NCI-H82 (cell line): ENCODE data around the gene ASPDH.

Source experiments
- DNase-seq: peaks from one replicate; lab custom pipeline; 2025; lab: John Stamatoyannopoulos, UW

Gene ASPDH

DNA sequence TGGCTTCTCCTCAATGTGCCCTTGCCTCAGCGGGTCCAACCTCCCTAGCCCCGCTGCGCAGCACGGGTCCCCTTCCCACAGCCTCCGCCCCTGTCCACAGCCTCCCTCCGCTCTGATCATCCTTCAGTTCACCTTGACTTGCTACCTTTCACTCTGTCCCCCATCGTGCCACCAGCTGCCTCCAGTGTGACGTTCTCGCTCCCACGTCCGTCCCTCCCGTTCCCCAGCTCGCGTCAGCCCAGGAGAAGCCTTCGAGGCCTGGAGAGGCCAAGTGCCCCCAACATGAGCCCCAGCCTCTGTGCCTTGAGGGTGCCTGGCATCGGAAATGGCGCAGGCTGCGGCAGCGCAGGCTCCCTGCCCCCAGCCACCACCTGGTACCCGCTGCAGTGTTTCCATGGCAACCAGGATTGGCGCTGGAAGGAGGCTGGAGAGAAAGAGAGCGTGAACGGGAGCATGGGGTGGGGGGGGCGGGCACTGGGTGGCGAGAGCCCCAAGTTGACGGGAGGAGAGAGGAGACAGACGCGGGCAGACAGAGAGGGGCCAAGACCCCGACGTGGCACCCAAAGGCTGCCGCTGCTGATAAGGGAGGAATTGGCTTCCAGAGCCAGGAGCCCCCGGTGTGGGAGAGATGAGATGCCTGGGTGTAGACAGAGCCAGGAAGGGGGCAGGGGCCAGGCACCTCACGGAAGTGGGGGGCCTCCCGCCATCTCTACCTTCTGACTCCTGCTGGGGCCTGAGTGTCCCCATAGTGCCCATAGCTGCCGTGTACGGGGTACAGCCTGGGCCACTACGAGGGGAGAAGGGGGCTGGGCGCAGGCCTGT lies 844 bp upstream of the ASPDH start:
- DNase-seq: no peak

DNA sequence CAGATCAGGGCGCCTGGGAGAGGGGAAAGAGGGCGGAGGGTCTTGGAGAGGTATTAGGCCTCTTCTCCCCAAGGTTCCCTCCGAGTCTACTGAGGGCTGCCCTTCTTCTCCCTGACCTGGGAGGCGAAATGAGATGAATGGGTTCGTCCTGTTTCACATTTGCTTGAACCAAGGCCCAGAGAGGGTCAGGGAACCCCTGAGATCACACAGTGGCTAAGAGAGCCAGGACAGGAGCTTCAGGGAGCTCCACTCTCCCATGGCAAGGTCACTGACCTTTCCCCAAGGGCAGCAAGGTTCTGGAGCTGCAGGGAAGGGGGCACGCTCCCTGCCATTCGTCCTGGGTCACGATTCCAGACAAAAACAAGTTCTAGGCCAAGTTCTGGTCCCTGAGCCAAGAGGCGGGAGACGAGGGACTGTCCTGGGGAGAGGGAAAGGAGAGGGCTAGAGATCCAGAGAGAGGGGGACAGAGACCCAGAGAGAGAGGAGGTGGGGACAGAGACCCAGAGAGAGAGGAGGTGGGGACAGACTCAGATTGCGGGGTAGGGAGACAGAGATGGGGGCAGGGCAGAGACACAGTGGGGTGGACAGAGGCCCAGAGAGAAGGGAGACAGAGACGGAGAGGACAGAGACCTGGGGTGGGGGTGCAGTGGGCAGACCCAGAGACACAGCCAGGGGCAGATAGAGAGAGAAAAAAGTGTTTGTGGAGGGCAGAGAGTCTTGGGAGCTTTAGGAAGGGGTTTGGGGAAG lies 541 bp downstream of the ASPDH start:
- no peak for DNase-seq

DNA sequence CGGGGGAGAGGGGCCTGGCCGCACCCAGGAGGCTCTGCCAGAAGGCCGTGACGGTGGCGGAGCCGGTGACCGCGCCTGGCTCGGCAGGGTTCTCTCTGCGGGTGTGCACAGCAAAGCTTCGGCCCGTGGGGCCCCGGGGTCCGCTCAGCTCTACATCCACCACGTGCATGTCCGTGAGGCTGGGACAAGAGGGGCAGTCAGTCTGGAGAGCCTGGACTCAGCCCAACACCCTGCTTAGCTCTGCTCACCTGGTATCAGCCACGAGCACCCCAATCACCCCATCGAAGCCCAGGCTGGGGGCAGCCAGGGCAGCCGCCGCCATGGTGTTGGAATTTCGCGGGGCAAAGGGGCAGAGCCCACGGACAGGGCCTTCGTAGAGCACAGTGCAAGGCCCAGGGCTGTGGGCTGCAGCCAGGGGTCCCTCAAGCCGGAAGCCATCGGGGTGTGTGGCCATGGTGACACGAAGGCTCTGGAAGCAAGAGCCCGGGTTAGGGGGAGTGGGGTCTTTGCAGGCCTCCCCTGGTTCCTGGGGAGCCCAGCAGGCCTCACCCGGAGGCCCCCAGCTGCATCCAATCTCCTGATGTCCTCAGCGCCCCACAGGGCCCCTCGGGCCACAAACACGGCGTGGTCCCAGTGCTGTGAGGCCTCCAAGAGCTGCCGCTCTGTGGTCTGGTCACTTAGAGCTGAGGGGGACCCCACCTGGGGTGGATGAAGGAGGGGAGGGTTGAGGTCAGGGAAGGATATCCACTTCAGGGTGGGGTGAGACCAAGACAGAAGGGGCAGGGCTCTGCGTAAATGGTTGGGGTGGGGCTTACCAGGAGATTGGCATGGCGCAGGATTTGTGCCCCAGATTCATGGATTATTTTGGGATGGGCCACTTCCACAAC lies 1.4 kb downstream of the ASPDH start:
- DNase-seq: no peak

DNA sequence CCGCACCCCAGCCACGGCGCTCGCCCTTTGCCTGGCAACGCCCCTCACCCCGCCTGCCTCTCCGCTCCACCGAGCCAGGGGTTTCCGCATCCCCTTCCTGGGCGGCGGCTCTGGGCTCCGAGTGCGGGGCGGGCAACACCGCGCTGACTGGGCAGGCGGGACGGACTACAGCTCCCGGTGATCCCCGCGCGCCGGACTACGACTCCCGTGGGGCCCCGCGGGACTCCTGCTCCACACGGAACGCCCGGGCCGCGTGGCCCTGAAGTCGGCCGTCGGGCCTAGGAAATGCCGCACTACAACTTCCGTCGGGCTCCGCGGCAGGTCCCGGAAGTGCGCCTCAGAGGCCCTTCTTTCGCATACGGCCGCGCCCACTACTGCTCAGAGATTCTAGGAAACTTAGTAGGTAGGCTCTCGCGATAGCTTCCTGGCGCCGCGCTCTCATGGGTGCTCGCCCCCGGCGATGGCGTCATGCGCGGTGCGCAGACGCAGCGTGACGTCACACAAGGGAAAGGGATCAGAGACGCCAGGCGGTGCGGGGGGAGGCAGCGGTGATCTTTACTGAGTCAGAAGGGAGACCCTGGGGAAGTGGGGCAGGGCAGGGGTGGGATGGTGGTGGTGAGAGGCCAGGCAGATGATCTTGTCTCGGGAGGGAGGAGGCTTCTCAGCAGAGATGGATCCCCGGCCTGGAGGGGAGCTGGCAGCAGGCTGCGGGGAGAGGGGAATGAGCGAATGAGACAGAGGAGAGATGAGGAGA lies 2.5 kb downstream of the ASPDH start, which contains the start of gene JOSD2:
JOSD2 (minus strand) TSS at position 123 of the 754 bp plus-strand sequence. CDS start 760 bp downstream, outside the sequence.
- DNase-seq: peak; percentile 99

DNA sequence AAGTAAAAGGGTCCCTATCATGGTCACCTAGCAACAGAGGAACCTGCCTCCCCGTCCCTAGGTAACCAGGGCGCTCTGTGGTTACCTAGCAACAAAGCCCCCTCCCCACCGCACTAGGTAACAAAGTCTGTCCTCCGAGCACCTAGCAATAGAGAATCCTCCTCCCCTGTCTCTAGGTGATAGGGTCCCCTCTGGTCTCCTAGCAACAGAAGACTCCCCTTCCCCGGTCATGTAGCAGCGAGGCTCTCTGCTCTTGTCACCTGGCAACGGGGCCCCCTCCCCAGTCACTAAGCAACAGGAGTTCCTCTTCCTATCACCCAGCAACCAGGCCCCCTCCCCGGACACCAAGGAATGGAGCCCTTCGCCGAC lies 3.0 kb downstream of the ASPDH start:
- peak; percentile 86 for DNase-seq

DNA sequence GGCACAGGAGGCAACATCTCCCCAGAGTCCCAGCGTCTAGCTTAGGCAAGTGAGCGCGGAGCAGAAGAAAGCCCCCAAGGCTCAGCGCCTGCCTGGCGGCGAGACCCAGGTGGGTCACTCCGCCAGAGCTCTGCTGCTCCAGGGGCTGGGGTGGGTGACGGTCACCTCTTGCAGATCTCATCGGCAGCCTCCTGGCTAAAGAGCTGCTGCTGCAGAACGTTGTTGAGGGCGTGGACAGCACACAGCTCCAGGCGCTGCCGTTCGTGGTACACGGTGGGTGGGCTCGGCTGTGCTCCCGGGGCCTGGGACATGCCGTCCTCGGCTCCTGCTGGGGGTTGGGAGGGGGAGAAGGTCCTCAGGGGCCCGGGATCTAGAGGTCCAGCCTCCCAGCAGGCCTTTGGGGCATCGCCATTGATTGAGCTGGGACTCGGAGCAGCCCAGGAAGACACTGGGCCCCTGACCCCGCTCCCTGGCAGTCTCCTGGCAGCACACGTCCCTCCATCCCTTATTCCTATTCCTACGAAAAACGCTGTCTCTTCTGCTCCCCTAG lies 3.5 kb downstream of the ASPDH start:
- DNase-seq: no peak

DNA sequence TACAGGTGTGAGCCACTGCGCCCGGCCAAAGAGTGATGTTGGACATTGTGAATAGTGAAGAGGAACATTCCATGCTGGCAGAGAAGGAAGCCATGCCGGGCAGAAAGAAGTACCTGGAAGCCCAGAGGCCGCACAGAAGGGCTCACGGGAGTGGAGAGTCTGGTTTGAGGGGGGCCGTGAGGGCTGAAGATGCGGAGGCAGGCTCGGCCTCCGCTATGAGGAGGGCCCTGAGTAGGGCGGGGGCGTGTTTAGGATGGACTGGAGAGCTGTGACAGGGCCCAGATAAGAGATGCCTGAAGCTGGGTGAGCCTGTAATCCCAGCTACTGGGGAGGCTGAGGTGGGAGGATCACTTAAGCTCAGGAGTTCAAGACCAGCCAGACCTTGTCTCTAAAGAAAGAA lies 4.3 kb downstream of the ASPDH start:
- no peak for DNase-seq

DNA sequence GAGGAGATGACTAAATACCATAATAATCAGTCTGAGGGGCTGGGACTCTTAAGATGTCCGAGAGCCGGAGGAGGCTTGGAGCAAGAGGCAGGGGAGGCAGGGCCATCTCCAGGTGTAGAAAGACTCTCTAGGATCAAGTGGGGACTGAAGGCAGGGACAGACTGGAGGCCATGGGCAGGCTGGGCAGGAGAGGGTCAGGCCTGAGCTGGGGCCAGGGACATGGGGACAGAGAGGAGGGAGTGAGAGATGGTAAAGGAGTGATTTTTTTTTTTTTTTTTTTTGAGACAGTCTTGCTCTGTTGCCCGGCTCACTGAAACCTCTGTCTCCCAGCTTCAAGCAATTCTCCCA lies 4.9 kb downstream of the ASPDH start:
- no peak for DNase-seq

DNA sequence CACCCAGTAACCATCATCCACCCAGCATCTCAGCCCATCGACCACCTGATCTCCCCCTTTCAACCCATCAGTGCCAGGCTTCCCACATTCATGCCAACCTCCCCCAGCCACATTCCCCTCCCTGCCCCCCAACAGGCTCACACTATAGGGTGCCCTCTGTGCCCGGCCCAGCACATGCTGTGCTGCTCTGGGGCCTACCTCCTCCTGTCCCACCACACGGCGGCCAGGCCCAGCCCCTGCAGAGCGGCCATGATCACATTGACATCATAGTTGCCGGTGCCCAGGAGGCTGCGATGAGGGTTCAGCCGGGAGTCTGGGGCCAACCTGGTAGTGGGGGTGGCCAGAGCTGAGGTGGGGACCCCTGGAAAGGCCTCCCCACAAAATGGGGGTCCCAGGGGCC lies 6.3 kb downstream of the ASPDH start:
- DNase-seq: no peak

DNA sequence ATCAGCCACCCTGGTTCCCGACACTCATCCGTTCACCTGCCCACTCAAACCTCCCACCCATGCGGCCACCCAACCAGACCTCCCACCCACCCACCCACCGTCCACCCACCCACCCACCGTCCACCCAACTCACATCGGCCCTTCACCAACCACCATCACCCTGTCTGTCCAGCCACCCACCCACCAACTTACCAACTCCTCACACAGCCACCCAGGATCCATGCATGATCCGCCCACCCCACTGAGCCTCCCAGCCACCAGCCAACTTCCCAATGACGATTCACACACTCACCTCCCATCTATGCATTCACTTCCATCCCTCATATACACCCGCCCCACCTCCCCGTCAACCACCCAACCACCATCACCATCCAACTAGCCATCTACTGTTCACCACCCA lies 7.0 kb downstream of the ASPDH start:
- no peak for DNase-seq

DNA sequence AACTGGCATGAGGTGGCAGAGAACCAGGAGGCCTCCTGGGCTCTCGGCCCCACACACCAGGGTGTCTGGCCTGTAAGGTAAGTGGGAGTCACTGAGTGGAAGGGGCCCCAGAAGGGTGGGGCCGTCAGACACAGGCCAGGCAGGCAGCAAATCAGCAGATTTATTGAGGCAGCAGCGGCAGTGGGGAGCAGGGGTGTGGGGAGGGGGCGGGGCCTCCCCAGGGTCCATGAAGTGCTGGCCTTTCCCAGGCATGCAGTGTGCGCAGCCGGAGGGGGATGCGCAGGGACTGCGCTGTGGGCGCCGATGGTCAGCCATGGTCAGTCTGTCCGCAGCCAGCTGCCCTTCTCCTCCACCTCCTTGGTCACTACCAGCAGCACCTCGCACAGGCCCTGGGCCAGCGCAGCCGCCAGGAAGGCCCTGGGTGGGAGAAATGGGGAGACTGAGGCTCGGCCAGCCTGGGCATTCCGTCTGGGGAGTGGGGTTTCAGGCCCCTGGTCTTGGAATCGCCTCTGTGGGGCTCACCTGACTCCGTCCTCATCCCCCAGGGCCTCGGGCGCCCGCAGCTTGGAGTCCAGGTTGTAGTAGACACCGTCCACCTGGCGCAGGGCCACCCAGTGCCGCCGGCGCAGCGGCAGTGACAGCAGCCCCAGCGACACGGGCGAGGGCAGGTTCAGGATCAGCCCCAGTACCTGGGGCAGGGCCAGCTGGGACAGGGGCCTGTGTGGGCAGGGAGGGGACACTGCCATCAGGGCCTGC lies 7.7 kb downstream of the ASPDH start:
- DNase-seq: no peak

DNA sequence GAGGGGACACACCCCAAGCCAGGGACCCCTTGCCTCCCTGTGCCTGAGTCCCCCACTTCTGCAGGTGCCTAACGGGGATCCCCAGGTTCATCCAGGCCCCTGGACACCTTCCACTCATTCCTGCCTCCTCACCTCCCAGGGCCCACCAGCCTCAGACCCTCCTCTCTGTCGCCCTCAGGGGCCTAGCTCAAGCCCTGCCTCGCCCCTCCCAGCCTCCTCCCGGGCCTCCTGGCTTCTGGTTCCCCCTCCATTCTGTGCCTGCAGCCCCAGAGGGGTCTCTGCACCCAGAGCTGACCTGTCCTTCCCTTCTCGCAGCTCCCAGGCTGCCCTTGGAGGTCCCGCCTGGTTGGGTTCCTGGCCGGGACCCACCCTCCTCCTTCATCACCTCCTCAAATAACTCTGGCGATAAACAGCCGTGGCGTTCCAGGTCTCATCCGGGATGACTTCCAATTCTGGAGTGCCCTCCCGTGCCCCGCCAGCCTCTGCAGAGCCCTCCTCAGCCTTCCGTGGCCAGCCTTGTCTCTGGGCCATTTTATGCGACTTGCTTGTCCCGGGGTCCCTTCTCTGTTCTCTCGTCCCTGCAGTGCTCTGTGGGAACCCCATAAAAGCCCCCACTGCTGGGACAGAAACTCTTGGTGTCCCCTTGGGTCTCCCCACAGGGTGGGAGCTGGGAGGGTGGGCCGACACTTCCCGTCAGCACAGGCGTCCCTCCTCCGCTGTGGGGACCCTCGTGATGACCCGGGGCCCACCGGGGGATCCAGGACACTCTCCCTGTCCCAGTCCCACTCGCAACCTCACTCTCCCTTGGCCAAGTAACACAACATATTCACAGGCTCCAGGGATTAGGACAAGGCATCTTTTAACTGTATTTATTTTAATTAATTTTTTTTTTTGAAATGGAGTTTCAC lies 11.9 kb downstream of the ASPDH start:
- no peak for DNase-seq

DNA sequence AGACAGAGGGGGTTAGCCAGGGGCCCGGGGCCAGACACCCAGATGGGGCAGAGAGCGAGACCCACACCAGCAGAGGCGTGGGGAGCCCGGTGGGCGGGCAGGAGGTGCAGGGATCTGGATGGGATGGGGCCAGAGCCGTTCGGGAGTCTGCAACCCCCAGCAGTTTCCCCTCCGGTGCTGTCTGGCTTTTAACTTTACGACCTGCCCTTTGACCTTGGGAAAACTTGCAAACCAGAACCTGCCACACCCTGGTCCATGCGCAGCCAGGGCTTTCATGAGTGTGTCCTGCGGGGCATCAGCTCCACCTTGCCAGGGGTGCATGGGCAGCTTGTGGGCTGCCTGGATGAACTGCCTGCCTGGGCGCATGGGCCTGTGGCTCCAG lies 12.5 kb downstream of the ASPDH start:
- no peak for DNase-seq

DNA sequence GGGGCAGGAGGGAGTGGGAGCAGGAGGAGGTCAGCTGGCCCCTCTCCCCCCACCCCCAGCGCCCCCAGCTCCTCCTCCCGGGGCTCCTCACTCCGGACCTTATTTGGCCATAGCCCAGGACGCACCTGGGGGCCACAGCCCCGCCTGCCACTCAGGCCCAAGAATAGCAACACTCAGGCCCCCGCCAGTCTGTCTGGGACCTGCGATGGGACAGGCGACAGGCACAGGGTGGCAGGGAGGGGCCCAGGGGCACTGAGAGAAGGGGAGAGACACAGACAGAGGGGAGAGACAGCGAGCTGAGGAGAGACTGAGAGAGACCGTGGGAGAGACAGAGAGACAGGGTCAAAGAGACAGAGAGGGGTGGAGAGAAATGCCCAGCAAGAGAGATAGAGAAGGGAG lies 13.0 kb downstream of the ASPDH start:
- no peak for DNase-seq

DNA sequence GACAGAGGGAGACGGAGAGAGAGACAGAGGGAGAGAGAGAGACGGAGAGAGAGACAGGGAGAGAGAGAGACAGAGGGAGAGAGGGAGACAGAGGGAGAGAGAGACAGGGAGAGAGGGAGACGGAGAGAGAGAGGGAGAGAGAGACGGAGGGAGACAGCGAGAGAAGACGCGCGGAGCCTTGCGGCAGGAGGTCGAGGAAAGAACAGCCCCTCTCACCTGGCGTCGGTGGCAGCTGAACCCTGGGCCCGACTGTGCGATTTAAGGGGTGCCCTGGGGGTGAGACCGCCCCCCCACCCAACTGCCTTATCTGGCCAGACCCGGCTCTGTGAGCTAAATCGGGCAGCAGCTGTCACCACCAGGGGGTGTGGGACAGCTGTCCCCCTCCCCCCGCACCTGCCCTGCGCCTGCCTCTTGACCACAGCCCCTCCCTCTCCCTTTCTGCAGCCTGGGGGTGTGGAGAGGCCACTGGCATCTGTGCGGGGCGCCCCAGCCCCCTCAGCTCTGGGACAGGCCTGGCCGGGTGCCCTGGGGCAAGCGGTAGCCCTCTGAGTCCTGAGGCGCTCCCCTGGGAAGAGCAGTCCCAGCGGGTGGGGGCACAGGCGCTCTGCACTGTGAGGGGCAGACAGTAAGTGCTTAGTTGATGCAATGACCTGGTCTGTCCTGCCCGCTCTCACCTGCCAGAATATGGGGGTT lies 13.5 kb downstream of the ASPDH start:
- DNase-seq: peak; percentile 68

DNA sequence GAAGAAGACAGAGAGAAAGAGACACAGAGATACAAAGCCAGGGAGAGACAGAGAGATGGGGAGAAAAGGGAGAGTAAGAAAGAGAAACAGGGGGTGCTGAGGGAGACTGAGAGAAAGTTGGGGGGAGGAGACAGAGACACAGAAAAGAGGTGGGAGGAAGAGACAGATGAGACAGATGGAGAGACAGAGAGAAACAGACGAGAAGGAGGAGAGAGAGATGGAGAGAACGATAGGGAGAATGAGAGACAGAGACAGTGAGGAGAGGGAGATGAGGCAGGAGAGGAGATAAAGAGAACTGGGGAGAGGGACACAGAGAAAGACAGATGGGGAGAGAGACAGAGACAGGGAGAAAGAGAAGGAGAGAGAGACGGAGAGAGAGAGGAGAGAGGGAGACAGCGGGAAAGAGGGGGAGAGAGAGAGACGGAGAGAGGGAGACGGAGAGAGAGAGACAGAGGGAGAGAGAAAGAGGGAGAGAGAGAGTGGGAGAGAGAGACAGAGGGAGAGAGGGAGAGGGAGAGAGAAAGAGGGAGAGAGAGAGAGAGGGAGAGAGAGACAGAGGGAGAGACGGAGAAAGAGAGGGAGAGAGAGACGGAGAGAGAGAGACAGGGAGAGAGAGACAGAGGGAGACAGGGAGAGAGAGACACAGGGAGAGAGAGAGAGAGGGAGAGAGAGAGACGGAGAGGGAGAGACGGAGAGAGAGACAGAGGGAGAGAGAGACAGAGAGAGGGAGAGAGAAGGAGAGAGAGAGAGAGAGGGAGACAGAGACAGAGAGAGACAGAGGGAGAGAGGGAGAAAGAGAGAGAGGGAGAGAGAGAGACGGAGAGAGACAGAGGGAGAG lies 15.3 kb downstream of the ASPDH start:
- no peak for DNase-seq

DNA sequence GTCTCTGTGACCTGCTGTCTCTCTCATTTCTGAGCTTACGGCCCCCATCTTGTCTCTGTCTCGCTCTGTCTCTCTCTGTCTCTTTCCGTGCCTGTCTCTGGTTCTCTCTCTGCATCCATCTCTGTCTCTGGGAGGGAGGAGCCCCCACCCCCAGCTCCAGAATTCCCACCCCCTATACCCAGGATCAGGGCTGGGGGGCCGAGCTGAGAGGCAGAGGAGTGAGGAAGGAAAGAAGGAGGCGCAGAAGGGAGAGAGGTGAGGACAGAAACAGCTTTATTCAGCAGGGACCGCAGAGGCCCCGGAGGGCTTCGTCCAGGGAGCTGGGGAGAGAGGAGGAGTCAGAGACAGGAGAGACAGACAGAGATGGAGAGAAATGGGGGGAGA lies 16.7 kb downstream of the ASPDH start:
- no peak for DNase-seq
